Hepatocyte (in vitro differentiated cells): ENCODE data around the gene SLC38A9. TPM values are rescaled to one million over a fixed set of nuclear protein-coding genes. Genes with fewer than 3 reads are reported as not detected.
"Not testable (repeated sequence)": the region's sequence is repeated elsewhere in the genome, so short reads cannot be mapped to it uniquely, and the experiment has no call there.

Experiments
- DNase-seq: peaks from one replicate; pipeline ENCODE4 v3.0.0-alpha.2; 2016; ENCODE audit warnings: low spot score
- H2AFZ ChIP-seq: fragments of 200-600 bp; sonication (generic); 2 replicates; pipeline ENCODE4 v1.6.0; 2016; ENCODE audit warnings: antibody characterized with exemption, mild to moderate bottlenecking
- H3K27ac ChIP-seq: fragments of 200-600 bp; sonication (generic); 2 replicates; pipeline ENCODE4 v1.5.1; 2016; ENCODE audit warnings: mild to moderate bottlenecking
- H3K27me3 ChIP-seq: fragments of 200-600 bp; sonication (generic); 2 replicates; pipeline ENCODE4 v1.6.1; 2016
- H3K36me3 ChIP-seq: fragments of 200-600 bp; sonication (generic); replicated peaks from 2 replicates; pipeline ENCODE4 v1.5.1; 2016; ENCODE audit warnings: low read depth; ENCODE audit not compliant: insufficient read depth
- H3K4me1 ChIP-seq: fragments of 200-600 bp; sonication (generic); 2 replicates; pipeline ENCODE4 v1.5.1; 2016; ENCODE audit warnings: mild to moderate bottlenecking, moderate library complexity; ENCODE audit not compliant: insufficient read depth
- H3K4me2 ChIP-seq: fragments of 200-600 bp; sonication (generic); 2 replicates; pipeline ENCODE4 v1.6.0; 2016
- H3K4me3 ChIP-seq: fragments of 200-600 bp; sonication (generic); 2 replicates; pipeline ENCODE4 v1.5.1; 2016; ENCODE audit warnings: mild to moderate bottlenecking
- H3K79me2 ChIP-seq: fragments of 200-600 bp; sonication (generic); 2 replicates; pipeline ENCODE4 v1.6.0; 2017; ENCODE audit warnings: mild to moderate bottlenecking
- H3K9me2 ChIP-seq: fragments of 200-600 bp; sonication (generic); replicated peaks from 2 replicates; pipeline ENCODE4 v1.6.0; 2017; ENCODE audit warnings: mild to moderate bottlenecking; ENCODE audit not compliant: insufficient read depth
- H3K9me3 ChIP-seq: fragments of 200-600 bp; sonication (generic); 2 replicates; pipeline ENCODE4 v1.5.1; 2016; ENCODE audit warnings: low read depth, mild to moderate bottlenecking
- H4K20me1 ChIP-seq: fragments of 200-600 bp; sonication (generic); 2 replicates; pipeline ENCODE4 v1.6.0; 2016; ENCODE audit warnings: mild to moderate bottlenecking; ENCODE audit not compliant: insufficient read depth, poor library complexity, severe bottlenecking
- CTCF ChIP-seq: fragments of 200-600 bp; sonication (generic); IDR thresholded peaks from 2 replicates; pipeline ENCODE4 v1.5.1; 2016; ENCODE audit warnings: antibody characterized with exemption, mild to moderate bottlenecking; ENCODE audit not compliant: poor library complexity
- EZH2 ChIP-seq: fragments of 200-600 bp; sonication (generic); IDR thresholded peaks from 2 replicates; pipeline ENCODE4 v1.6.1; 2016; ENCODE audit warnings: antibody characterized with exemption, mild to moderate bottlenecking, borderline replicate concordance
- EZH2phosphoT487 ChIP-seq: fragments of 200-600 bp; sonication (generic); IDR thresholded peaks from one replicate; pipeline ENCODE4 v1.6.1; 2018; ENCODE audit warnings: antibody characterized with exemption, mild to moderate bottlenecking, low read depth, moderate library complexity; ENCODE audit not compliant: unreplicated experiment, severe bottlenecking
- WGBS: methylation state at CpG from one replicate; pipeline ENCODE4 v1.1.6; 2016; ENCODE audit warnings: low lambda C conversion rate; ENCODE audit errors: missing lambda C conversion rate; 5-methylcytosine and 5-hydroxymethylcytosine counted together
- polyA plus RNA-seq: library from polyadenylated mRNA; unstranded; fragments of >200 nt; fragmentation: Nextera tagmentation; extraction: Ambion mirVana; gene quantifications from 2 replicates; pipeline ENCODE4 v1.2.1, GENCODE V29; 2016
- total RNA-seq: library from RNA; depleted of rRNA; stranded (reverse); fragments of >200 nt; gene quantifications from 2 replicates; pipeline ENCODE4 v1.2.3, GENCODE V29; 2014

Gene SLC38A9
- total RNA-seq (36.1 and 37.8 TPM in 2 replicates), polyA plus RNA-seq (21.4 and 28.1 TPM in 2 replicates)

GRCh38 chr5:55712023-55712859 lies at the start of gene SLC38A9:
Gene SLC38A9 (minus strand): TSS chr5:55712324. CDS start chr5:55697958, 14,366 bp downstream.
- H3K4me1 ChIP-seq: no peaks in the 10 kb centered on the region
- H2AFZ ChIP-seq: peak within 1 kb of the TSS; percentile 95
- under 1% methylated on average over 55 of the region's 55 CpGs for WGBS
- H3K27me3 ChIP-seq: no peaks in the 10 kb centered on the region
- TF ChIP-seq EZH2 (no peak), EZH2phosphoT487 (no peak), CTCF (no peak)
- H3K4me3 ChIP-seq: peak within 1 kb of the TSS; percentile 80
- H3K9me2 ChIP-seq: no peaks in the 10 kb centered on the region
- peaks cover 17% of the 10 kb centered on the region for H3K79me2 ChIP-seq
- no peaks in the 10 kb centered on the region for H3K9me3 ChIP-seq
- H3K4me2 ChIP-seq: peak within 1 kb of the TSS; percentile 95
- no peaks in the 10 kb centered on the region for H4K20me1 ChIP-seq
- peak; percentile 97 for DNase-seq
- H3K27ac ChIP-seq: peak within 1 kb of the TSS; percentile 72
- H3K36me3 ChIP-seq: no peaks in the 10 kb centered on the region

GRCh38 chr5:55761721-55762120 lies 49.6 kb upstream of the SLC38A9 start:
- H3K9me2 ChIP-seq, H3K27ac ChIP-seq, H3K4me2 ChIP-seq, H3K36me3 ChIP-seq, H2AFZ ChIP-seq, H3K27me3 ChIP-seq, H3K9me3 ChIP-seq, H3K79me2 ChIP-seq, H3K4me1 ChIP-seq, H4K20me1 ChIP-seq, DNase-seq, H3K4me3 ChIP-seq: not testable (repeated sequence)
- 93% methylated on average over 7 of the region's 7 CpGs for WGBS

- Histone ChIP-seq H3K36me3 (no peaks in the 10 kb centered on the region), H3K27me3 (no peaks in the 10 kb centered on the region), H3K4me2 (no peak overlapping the region), H2AFZ (no peak overlapping the region), H3K4me1 (no peaks in the 10 kb centered on the region), H3K9me3 (no peaks in the 10 kb centered on the region), H3K4me3 (no peak overlapping the region), H3K27ac (no peak overlapping the region), H3K9me2 (no peaks in the 10 kb centered on the region), H3K79me2 (no peaks in the 10 kb centered on the region), H4K20me1 (no peaks in the 10 kb centered on the region)
- 94% methylated on average over 2 of the region's 2 CpGs for WGBS
- DNase-seq: no peak
- TF ChIP-seq CTCF (no peak), EZH2 (no peak), EZH2phosphoT487 (no peak)
Measured at GRCh38 chr5:55758714-55759113, 46.6 kb upstream of the SLC38A9 start.

- Histone ChIP-seq H2AFZ (no peak overlapping the region), H3K4me3 (no peak overlapping the region), H3K27ac (no peak overlapping the region), H3K9me2 (no peaks in the 10 kb centered on the region), H3K4me2 (no peak overlapping the region), H4K20me1 (no peaks in the 10 kb centered on the region), H3K27me3 (no peaks in the 10 kb centered on the region), H3K79me2 (no peaks in the 10 kb centered on the region), H3K9me3 (no peaks in the 10 kb centered on the region), H3K4me1 (no peaks in the 10 kb centered on the region), H3K36me3 (no peaks in the 10 kb centered on the region)
- no peak for DNase-seq
- no peak for TF ChIP-seq EZH2
- no peak for TF ChIP-seq CTCF
- no peak for TF ChIP-seq EZH2phosphoT487
- WGBS: 96% methylated on average over 1 of the region's 1 CpG
Measured at GRCh38 chr5:55758231-55758630, 46.1 kb upstream of the SLC38A9 start.
